ENCODE measurements around the gene CSPG5.

Gene CSPG5

GRCh38 chr3:47527952-47528725 lies 50.5 kb downstream of the CSPG5 start:
- no peak overlapping the region for H3K4me3 ChIP-seq (ENCODE audit: low read depth, low read length)
- peak; percentile 14 for DNase-seq (ENCODE audit: low read depth)
- TF ChIP-seq CTCF (conservative IDR thresholded peaks at IDR 0.05; ENCODE audit: low read depth, low read length): no peak

GRCh38 chr3:47525617-47526016 lies 53.0 kb downstream of the CSPG5 start:
- H3K4me3 ChIP-seq (ENCODE audit: low read depth, low read length): no peak overlapping the region
- DNase-seq (ENCODE audit: low read depth): no peak
- no peak for TF ChIP-seq CTCF (conservative IDR thresholded peaks at IDR 0.05; ENCODE audit: low read depth, low read length)

- DNase-seq (ENCODE audit: low read depth): no peak
- no peak for TF ChIP-seq CTCF (conservative IDR thresholded peaks at IDR 0.05; ENCODE audit: low read depth, low read length)
- no peak overlapping the region for H3K4me3 ChIP-seq (ENCODE audit: low read depth, low read length)
These were observed 55.2 kb downstream of the CSPG5 start for GRCh38 chr3:47523310-47524073.

DNA sequence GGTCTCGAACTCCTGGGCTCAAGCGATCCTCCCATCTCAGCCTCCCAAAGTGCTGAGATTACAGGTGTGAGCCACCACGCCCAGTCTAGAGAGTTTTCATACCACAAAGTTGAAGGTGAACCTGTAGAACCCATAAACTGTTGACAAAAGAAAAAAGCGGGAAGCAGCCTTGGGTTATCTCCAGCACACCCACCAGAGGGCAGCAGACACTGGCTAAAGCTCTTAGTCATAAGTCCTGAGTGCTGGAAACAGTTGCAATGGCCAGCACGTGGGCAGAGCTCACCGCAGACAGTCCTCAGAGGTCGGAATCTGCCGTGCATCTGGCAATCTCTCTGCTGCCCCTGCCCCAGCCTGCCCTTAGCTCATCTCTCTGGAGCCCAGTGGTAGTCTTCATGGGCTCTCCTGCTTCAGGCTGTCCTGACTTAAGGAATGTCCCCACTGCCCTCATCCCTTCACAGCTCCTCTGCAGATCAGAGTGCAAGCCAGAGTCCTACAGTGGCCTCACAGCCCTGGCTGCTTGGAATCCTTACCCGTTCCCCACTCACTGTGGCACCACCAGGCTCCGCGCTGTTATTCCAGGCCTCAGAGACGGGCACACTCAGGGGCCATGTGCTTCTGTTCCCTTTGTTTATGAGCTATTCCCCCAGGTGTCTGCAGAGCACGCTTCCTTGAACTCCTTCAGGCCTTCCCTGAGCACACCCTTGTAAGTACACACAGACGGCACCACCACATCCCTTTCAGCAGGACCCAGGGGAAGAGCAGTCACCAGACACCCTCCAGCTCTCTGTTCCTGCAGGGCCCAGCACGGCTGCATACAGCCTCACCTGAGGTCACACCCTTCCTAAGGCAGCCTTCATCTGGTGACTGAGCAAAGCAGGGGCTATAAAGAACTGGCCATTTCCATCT lies 56.3 kb downstream of the CSPG5 start:
- TF ChIP-seq CTCF (conservative IDR thresholded peaks at IDR 0.05; ENCODE audit: low read depth, low read length): peak; percentile 92
- peak; percentile 96 for DNase-seq (ENCODE audit: low read depth)
- H3K4me3 ChIP-seq (ENCODE audit: low read depth, low read length): no peak overlapping the region

GRCh38 chr3:47520756-47521155 lies 57.9 kb downstream of the CSPG5 start:
- no peak for DNase-seq (ENCODE audit: low read depth)
- no peak for TF ChIP-seq CTCF (conservative IDR thresholded peaks at IDR 0.05; ENCODE audit: low read depth, low read length)
- no peak overlapping the region for H3K4me3 ChIP-seq (ENCODE audit: low read depth, low read length)

DNA sequence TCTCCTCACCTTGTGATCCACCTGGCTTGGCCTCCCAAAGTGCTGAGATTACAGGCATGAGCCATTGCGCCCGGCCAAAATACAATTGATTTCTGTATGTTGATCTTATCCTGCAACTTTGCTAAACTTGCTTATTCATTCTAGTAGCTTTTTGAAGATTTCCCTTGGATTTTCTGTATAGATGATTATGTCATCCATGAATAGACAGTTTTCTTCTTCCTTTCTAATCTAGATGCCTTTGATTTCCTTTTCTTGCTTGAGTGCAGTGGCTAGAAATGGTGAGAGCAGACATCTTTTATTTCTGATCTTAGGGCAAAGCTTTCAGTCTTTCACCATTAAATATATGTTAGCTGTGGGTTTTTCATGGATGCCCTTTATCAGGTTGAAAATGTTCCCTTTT lies 60.7 kb downstream of the CSPG5 start:
- TF ChIP-seq CTCF (conservative IDR thresholded peaks at IDR 0.05; ENCODE audit: low read depth, low read length): no peak
- no peak overlapping the region for H3K4me3 ChIP-seq (ENCODE audit: low read depth, low read length)
- DNase-seq (ENCODE audit: low read depth): no peak
